K562 (cell line): Measurements from ENCODE around the gene SEMA3A. TPM values are rescaled to one million over a fixed set of nuclear protein-coding genes. Genes with fewer than 3 reads are reported as not detected.

Source experiments
- ARID2 ChIP-seq: fragments of 450-650 bp; IDR thresholded peaks from 2 replicates; pipeline ENCODE4 v1.6.1; 2017; ENCODE audit warnings: antibody characterized with exemption, mild to moderate bottlenecking
- ATF1 ChIP-seq, 2 experiments: fragments of 450-650 bp in 1 of 2; IDR thresholded peaks; 2 replicates each; pipeline ENCODE4 v1.6.1; 2016; ENCODE audit warnings: missing compliant biosample characterization in 1 of 2, missing genetic modification characterization in 1 of 2
- FOXP1 ChIP-seq: sonication (generic); formaldehyde crosslinking; IDR thresholded peaks from 2 replicates; pipeline ENCODE4 v1.8.0; 2022; ENCODE audit warnings: mild to moderate bottlenecking, missing genetic modification reagents
- HMBOX1 ChIP-seq: sonication (generic); IDR thresholded peaks from 2 replicates; pipeline ENCODE4 v1.6.1; 2016
- PHB2 ChIP-seq: fragments of 450-650 bp; IDR thresholded peaks from 2 replicates; pipeline ENCODE4 v1.6.1; 2017; ENCODE audit warnings: low read depth
- SP2 ChIP-seq: IDR thresholded peaks from 2 replicates; pipeline ENCODE4 v1.6.1; 2011; ENCODE audit warnings: mild to moderate bottlenecking, low read depth, low read length, moderate library complexity; ENCODE audit not compliant: poor library complexity, severe bottlenecking; ENCODE audit errors: extremely low read depth
- ZNF518B ChIP-seq: fragments of 250-450 bp; sonication (Bioruptor Pico); IDR thresholded peaks from 2 replicates; pipeline ENCODE4 v1.5.0; 2021; ENCODE audit warnings: mild to moderate bottlenecking, moderate library complexity
- polyA plus RNA-seq, 8 experiments: library from polyadenylated mRNA; depleted of rRNA in 4 of 8; stranded (reverse) in 5 of 8; unstranded in 3 of 8; fragments of >200 nt; fragmentation: Nextera tagmentation in 2 of 8; fragmentation: Illumina TruSeq in 1 of 8; extraction: Ambion mirVana in 2 of 8; extraction: Trizol in 1 of 8; gene quantifications; 2 replicates each; pipeline versions ENCODE4 v1.2.1 to v1.2.3, GENCODE V29; 2011 to 2014; ENCODE audit warnings: inconsistent platforms in 1 of 8, missing spikeins in 1 of 8
- total RNA-seq, 7 experiments: library from RNA; depleted of rRNA in 6 of 7; stranded (reverse); fragments of >200 nt in 6 of 7; fragmentation: Illumina TruSeq in 2 of 7; extraction: Trizol in 2 of 7; gene quantifications; 2 replicates each; pipeline versions ENCODE4 v1.2.1 to v1.2.3, GENCODE V29; 2011 to 2021; ENCODE audit warnings: low replicate concordance in 1 of 7
- TF ChIP-seq, protein P1 (sequence below), 3 experiments: IDR thresholded peaks in 2 of 3; conservative IDR thresholded peaks in 1 of 3; 2 replicates each; pipeline ENCODE4 v1.5.1; 2011 to 2012; ENCODE audit warnings: low read length in 3 of 3, mild to moderate bottlenecking in 3 of 3, control low read depth in 2 of 3, improper control_type of control experiment in 1 of 3, inconsistent platforms in 1 of 3, low read depth in 1 of 3, mixed read lengths in 1 of 3, moderate library complexity in 1 of 3; ENCODE audit not compliant: insufficient read depth in 2 of 3

The SEMA3A gene
- total and polyA plus RNA-seq, 9 of the 15 experiments (the other 6 are each of a cell fraction or from before 2014, with no cell fraction given): 0.36 to 3.0 (median 1.1) TPM

GRCh38 chr7:84017651-84018050, 176.9 kb downstream of the SEMA3A start (continued):
- no peak for TF ChIP-seq HMBOX1
- TF ChIP-seq ZNF518B (CRISPR knock-in tag): no peak
- no peak for TF ChIP-seq ATF1 (CRISPR knock-in tag; IDR thresholded peaks at IDR 0.05)
- TF ChIP-seq ATF1 (tag; IDR thresholded peaks at IDR 0.05): no peak
- TF ChIP-seq FOXP1 (CRISPR knock-in tag): no peak
- no peak for TF ChIP-seq PHB2
- no peak for TF ChIP-seq SP2
- TF ChIP-seq, protein P1, sequence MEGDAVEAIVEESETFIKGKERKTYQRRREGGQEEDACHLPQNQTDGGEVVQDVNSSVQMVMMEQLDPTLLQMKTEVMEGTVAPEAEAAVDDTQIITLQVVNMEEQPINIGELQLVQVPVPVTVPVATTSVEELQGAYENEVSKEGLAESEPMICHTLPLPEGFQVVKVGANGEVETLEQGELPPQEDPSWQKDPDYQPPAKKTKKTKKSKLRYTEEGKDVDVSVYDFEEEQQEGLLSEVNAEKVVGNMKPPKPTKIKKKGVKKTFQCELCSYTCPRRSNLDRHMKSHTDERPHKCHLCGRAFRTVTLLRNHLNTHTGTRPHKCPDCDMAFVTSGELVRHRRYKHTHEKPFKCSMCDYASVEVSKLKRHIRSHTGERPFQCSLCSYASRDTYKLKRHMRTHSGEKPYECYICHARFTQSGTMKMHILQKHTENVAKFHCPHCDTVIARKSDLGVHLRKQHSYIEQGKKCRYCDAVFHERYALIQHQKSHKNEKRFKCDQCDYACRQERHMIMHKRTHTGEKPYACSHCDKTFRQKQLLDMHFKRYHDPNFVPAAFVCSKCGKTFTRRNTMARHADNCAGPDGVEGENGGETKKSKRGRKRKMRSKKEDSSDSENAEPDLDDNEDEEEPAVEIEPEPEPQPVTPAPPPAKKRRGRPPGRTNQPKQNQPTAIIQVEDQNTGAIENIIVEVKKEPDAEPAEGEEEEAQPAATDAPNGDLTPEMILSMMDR (IDR thresholded peaks at IDR 0.05 in 2 of 3, conservative IDR thresholded peaks at IDR 0.05 in 1 of 3; ENCODE audit: insufficient read depth in 2 of 3, low read depth in 1 of 3, low read length in 3 of 3): no peak
- no peak for TF ChIP-seq ARID2
